Fibroblast of the conjunctiva (primary cell): ENCODE measurements around the gene NRGN.

ENCODE experiments used
- DNase-seq: peaks from one replicate; pipeline ENCODE4 v3.0.0-alpha.2; 2010; ENCODE audit warnings: low read depth

NRGN gene

DNA sequence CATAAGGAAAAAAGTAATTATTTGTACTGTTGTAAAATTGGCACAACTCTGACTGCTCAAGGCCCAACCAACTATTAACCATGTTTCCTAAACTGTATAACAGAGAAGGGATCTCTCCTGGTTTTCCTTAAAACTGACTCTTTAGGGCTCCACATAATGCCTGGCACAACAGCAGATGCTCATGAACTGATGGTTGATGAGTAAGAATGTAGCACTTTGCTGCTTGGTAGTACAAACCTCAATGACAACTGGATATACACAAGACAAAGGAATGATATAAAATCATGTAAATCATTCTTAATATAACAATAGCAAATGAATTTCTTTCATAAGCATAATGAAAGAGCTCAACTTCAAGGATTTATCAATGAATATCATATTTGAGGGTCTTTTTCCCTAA is 48.8 kb downstream of the NRGN start:
- no peak for DNase-seq

DNA sequence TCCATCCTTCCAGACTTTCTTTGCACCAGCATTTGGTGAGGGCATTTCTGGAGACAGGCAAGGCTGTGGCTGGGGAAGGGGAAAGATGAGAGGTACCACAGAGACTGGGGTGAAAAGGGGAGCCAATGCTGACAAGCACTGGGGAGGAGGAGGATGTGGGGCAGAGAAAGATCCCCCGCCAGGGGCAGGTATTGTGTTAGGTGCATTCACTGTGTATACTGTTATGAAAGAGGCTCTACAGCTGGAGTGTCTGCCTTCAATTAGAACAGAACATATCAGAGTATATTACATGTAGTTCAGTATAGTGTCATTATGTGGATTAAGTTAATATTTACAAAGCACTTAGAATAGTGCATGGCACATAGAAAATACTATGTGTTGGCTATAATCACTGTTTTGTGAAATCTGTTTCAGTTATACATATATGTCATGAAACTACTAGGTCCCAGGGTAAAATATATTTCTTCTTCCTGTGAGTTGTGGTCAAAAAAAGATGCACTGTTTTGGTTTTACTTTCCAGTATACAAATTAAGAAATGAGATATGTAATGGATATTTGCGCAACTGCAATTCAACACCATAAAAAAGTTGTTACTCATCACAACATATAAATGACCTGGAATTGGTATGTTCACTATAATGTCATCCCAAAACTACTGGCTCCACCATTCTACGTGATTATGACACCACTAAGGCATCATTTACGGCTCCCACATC is 52.0 kb downstream of the NRGN start:
- no peak for DNase-seq

DNA sequence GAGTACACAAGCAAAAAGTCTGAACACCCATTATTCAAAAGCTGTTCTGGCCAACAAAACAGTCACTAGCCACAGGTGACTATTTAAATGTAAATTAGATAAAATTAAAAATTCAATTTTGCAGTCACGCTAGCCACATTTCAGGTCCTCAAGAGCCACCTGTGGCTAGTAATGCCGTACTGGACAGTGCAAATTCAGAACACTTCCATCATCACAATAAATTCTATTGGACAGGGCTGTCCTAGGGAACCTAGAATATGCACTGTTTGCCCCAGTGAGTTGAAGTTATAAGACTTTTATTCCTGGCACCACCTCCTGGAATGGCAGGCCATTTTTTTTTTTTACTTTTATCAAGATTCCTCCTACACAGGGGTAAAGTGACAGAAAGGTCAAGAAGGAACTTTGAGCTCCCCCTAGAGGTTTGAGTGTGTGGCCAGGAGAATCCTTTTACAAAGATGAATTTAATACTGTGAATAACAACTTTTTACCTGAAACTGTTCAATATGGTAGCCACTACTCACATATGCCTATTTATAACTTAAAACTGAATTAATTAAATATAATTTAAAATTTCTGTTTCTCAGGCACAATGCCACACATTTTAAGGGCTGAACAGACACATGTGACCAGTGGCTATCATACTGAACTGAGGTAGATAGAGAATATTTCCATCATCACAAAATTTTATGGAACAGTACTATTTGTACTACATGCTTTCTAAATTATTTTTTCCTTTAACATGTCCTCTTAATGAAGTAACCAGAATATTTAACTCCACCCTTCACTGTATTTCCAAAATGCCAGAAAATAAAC is 53.9 kb downstream of the NRGN start:
- peak; percentile 29 for DNase-seq

DNA sequence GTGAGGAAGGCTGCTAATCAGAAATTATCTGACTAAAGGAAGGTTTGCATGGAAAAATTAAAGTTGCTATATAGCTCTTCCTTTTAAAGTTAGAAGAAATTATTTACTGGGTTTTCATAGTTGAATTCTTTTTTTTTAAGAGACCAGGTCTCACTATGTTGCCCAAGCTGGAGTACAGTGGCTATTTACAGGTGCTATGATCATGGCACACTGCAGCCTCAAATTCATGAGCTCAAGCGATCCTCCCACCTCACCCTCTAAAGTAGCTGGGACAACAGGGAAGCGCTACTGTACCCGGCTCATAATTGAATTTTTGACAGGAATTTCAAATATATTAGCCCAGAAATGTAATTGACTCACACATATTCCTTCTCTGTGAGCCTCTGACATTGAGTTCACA is 56.6 kb downstream of the NRGN start:
- DNase-seq, result no peak
